ENCODE results near the gene CCDC90B.

DNA sequence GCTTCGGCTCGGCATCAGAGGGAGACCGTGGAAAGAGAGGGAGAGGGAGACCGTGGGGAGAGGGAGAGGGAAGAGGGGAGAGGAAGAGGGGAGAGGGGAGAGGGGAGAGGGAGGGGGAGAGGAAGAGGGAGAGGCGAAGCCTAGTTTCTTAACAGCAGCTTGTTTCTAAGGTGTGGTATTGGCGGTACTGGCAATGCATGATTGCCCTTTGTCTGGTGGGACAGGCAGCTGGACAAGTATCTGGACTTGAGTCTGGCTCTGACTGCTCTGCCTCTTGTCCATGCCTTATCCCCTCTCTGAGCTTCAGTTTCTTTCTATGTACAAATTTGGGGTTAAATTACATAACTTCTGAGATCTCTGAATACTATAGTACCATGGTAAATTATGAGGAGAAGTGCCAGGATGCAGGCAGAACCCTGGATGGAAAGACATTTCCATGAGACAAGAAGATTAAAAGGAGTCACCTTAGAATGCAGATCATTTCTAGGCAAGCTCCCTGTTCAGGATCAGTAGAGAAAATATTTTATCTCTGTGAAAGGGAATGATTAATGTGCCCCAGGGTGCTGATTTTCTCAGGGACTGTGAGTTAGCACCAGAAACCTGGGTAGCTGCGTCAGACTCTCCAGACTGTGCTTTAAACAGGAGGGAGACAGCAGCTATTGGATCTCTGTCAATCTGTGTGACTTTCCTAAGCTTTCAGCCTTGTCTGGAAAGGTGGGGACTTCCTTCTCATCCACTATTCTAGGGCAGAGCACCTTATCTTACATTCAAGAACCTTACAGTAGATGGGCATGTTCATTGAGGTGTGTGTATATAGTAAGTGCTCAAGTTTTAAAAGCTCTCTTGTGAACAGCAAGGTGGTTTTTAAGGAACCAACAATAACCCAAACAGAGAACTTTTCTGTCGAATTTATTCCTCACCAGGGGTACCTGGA, 31.9 kb upstream of the CCDC90B start:
- no peak for TF ChIP-seq CTCF (IDR thresholded peaks at IDR 0.05)
- TF ChIP-seq EZH2 (IDR thresholded peaks at IDR 0.05; ENCODE audit: borderline replicate concordance, insufficient read depth, low read depth, low read length, poor library complexity, severe bottlenecking) = no peak
